Mesenchymal stem cell (in vitro differentiated cells and primary cell): ENCODE data around the gene AUTS2.

Source experiments
- DNase-seq: peaks from one replicate; pipeline ENCODE4 v3.0.0-alpha.2; 2013
- H2AFZ ChIP-seq: one replicate; pipeline ENCODE4 v1.6.1; 2013; ENCODE audit warnings: low read depth, mild to moderate bottlenecking, control low read depth, inconsistent platforms, low read length, moderate library complexity
- H2AK5ac ChIP-seq: 2 replicates; pipeline ENCODE4 v1.6.1; 2013; ENCODE audit warnings: low read length, moderate library complexity, mild to moderate bottlenecking, inconsistent platforms; ENCODE audit not compliant: severe bottlenecking
- H2BK120ac ChIP-seq: one replicate; pipeline ENCODE4 v1.6.1; 2013; ENCODE audit warnings: low read depth, mild to moderate bottlenecking, inconsistent platforms, low read length, moderate library complexity
- H2BK12ac ChIP-seq, 2 experiments: one replicate each; pipeline ENCODE4 v1.6.1; 2013; ENCODE audit warnings: inconsistent platforms in 2 of 2, low read length in 2 of 2, mild to moderate bottlenecking in 2 of 2, moderate library complexity in 2 of 2, control low read depth in 1 of 2
- H2BK15ac ChIP-seq: one replicate; pipeline ENCODE4 v1.6.1; 2013; ENCODE audit warnings: mild to moderate bottlenecking, low read depth, inconsistent platforms; ENCODE audit not compliant: poor library complexity, severe bottlenecking
- H2BK5ac ChIP-seq: 2 replicates; pipeline ENCODE4 v1.6.1; 2013; ENCODE audit warnings: low read depth, mild to moderate bottlenecking, low read length, control low read depth, inconsistent platforms; ENCODE audit not compliant: poor library complexity, severe bottlenecking
- H3K14ac ChIP-seq, 2 experiments: one replicate each; pipeline ENCODE4 v1.6.1; 2013; ENCODE audit warnings: inconsistent platforms in 2 of 2, low read length in 2 of 2, control low read depth in 1 of 2, mild to moderate bottlenecking in 1 of 2, moderate library complexity in 1 of 2
- H3K18ac ChIP-seq, 2 experiments: one replicate each; pipeline ENCODE4 v1.6.1; 2013; ENCODE audit warnings: inconsistent platforms in 2 of 2, low read length in 2 of 2, control low read depth in 1 of 2, low read depth in 1 of 2, mild to moderate bottlenecking in 1 of 2
- H3K23ac ChIP-seq, 2 experiments: one replicate each; pipeline ENCODE4 v1.6.1; 2013; ENCODE audit warnings: inconsistent platforms in 2 of 2, low read length in 2 of 2, mild to moderate bottlenecking in 2 of 2, moderate library complexity in 2 of 2, control low read depth in 1 of 2
- H3K27ac ChIP-seq: 2 replicates; pipeline ENCODE4 v1.5.1; 2013; ENCODE audit warnings: mild to moderate bottlenecking, moderate library complexity, low read length, control low read depth, inconsistent platforms; ENCODE audit not compliant: poor library complexity, severe bottlenecking
- H3K27me3 ChIP-seq, 2 experiments: 2 replicates each; pipeline versions ENCODE4 v1.6.1 to v1.7.0; 2013; ENCODE audit warnings: low read length in 2 of 2, mild to moderate bottlenecking in 2 of 2, moderate library complexity in 2 of 2, control low read depth in 1 of 2, inconsistent platforms in 1 of 2; ENCODE audit not compliant: control insufficient read depth in 1 of 2, insufficient read depth in 1 of 2
- H3K36me3 ChIP-seq, 2 experiments: 2 replicates each; pipeline versions ENCODE4 v1.6.1 to v1.7.0; 2013; ENCODE audit warnings: low read length in 2 of 2, control low read depth in 1 of 2, inconsistent platforms in 1 of 2, low read depth in 1 of 2, mild to moderate bottlenecking in 1 of 2; ENCODE audit not compliant: insufficient read depth in 2 of 2, control insufficient read depth in 1 of 2
- H3K4ac ChIP-seq, 2 experiments: one replicate each; pipeline ENCODE4 v1.6.1; 2013; ENCODE audit warnings: inconsistent platforms in 2 of 2, low read length in 2 of 2, mild to moderate bottlenecking in 2 of 2, moderate library complexity in 2 of 2, control low read depth in 1 of 2, low read depth in 1 of 2
- H3K4me1 ChIP-seq: 2 replicates; pipeline ENCODE4 v1.6.1; 2013; ENCODE audit warnings: low read depth, low read length, control low read depth; ENCODE audit not compliant: control insufficient read depth, insufficient read depth
- H3K4me2 ChIP-seq: 2 replicates; pipeline ENCODE4 v1.6.1; 2013; ENCODE audit warnings: low read length, mild to moderate bottlenecking, inconsistent platforms; ENCODE audit not compliant: poor library complexity, severe bottlenecking
- H3K4me3 ChIP-seq, 2 experiments: 2 replicates each; pipeline versions ENCODE4 v1.5.1 to v1.7.0; 2013; ENCODE audit warnings: low read length in 2 of 2, mild to moderate bottlenecking in 2 of 2, control low read depth in 1 of 2, low read depth in 1 of 2; ENCODE audit not compliant: insufficient read depth in 1 of 2
- H3K79me1 ChIP-seq: replicated peaks from 2 replicates; pipeline ENCODE4 v1.6.1; 2013; ENCODE audit warnings: mild to moderate bottlenecking, control low read depth, low read length, inconsistent platforms; ENCODE audit not compliant: poor library complexity, severe bottlenecking
- H3K9ac ChIP-seq: 2 replicates; pipeline ENCODE4 v1.7.0; 2013; ENCODE audit warnings: mild to moderate bottlenecking, low read length, moderate library complexity
- H3K9me3 ChIP-seq: 2 replicates; pipeline ENCODE4 v1.7.0; 2013; ENCODE audit warnings: mild to moderate bottlenecking, low read length; ENCODE audit not compliant: control insufficient read depth
- H4K8ac ChIP-seq: one replicate; pipeline ENCODE4 v1.6.1; 2013; ENCODE audit warnings: inconsistent platforms, mild to moderate bottlenecking, low read length, moderate library complexity
- H4K91ac ChIP-seq: one replicate; pipeline ENCODE4 v1.6.1; 2013; ENCODE audit warnings: mild to moderate bottlenecking, low read length, inconsistent platforms
- WGBS: methylation state at CpG from one replicate; pipeline ENCODE4 v1.1.7; 2013; ENCODE audit warnings: mixed read lengths; 5-methylcytosine and 5-hydroxymethylcytosine counted together

The AUTS2 gene

GRCh38 chr7:70645279-70645678 is 1047.0 kb downstream of the AUTS2 start:
- H3K18ac ChIP-seq, result no peak overlapping the region
- no peak overlapping the region for H3K27ac ChIP-seq
- H3K23ac ChIP-seq, result no peak overlapping the region
- no peak overlapping the region for H2BK12ac ChIP-seq
- DNase-seq, result no peak
- peaks cover 11% of the 10 kb centered on the region for H3K4me1 ChIP-seq
- no peak overlapping the region for H2BK15ac ChIP-seq
- no peaks in the 10 kb centered on the region for H3K27me3 ChIP-seq
- no peak overlapping the region for H2AFZ ChIP-seq
- no peak overlapping the region for H3K4me3 ChIP-seq
- H3K9me3 ChIP-seq, result no peaks in the 10 kb centered on the region
- 85% methylated on average over 7 of the region's 8 CpGs for WGBS
- H2AK5ac ChIP-seq, result no peak overlapping the region
- H4K91ac ChIP-seq, result no peak overlapping the region
- no peaks in the 10 kb centered on the region for H3K79me1 ChIP-seq
- no peak overlapping the region for H3K14ac ChIP-seq
- no peaks in the 10 kb centered on the region for H3K36me3 ChIP-seq
- no peak overlapping the region for H2BK120ac ChIP-seq
- no peak overlapping the region for H2BK5ac ChIP-seq
- H3K9ac ChIP-seq, result no peak overlapping the region
- H3K4me2 ChIP-seq, result no peak overlapping the region
- H4K8ac ChIP-seq, result no peak overlapping the region
- H3K4ac ChIP-seq, result no peak overlapping the region

DNA sequence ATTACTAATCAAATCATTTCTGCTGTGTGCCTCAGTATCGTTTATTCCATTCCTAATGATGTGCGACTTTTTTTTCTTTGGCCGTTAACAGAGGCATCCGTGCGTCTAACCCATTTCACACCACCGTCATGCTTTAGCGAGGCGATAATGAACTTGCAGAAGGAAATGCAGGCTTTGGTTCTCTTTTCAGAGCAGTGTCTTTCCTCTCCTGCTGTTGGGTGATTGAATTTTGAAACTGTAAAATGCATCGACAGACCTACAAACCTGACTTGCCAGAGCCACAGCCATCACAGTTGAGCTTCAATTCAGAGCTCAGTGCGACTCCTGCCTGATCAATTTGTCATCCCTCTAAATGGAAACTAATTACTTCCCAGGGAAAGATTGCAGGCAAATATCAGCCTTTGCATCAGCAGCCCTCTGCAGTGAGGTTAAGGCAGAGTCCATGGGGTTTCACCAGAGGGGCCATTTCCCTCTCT is 1047.6 kb downstream of the AUTS2 start:
- H3K27me3 ChIP-seq, result no peaks in the 10 kb centered on the region
- H2AFZ ChIP-seq, result no peak overlapping the region
- no peak overlapping the region for H2BK5ac ChIP-seq
- no peak overlapping the region for H3K23ac ChIP-seq
- no peak overlapping the region for H3K4me3 ChIP-seq
- no peak overlapping the region for H2BK15ac ChIP-seq
- WGBS, result 68% methylated on average over 10 of the region's 10 CpGs
- no peak overlapping the region for H3K14ac ChIP-seq
- no peak overlapping the region for H3K4ac ChIP-seq
- no peak overlapping the region for H3K18ac ChIP-seq
- peaks cover 6% of the 10 kb centered on the region for H3K4me1 ChIP-seq
- H3K9me3 ChIP-seq, result no peaks in the 10 kb centered on the region
- no peak overlapping the region for H2BK120ac ChIP-seq
- DNase-seq, result no peak
- H3K27ac ChIP-seq, result no peak overlapping the region
- H3K9ac ChIP-seq, result no peak overlapping the region
- no peak overlapping the region for H2AK5ac ChIP-seq
- no peak overlapping the region for H2BK12ac ChIP-seq
- H3K4me2 ChIP-seq, result no peak overlapping the region
- H3K36me3 ChIP-seq, result no peaks in the 10 kb centered on the region
- no peak overlapping the region for H4K8ac ChIP-seq
- no peaks in the 10 kb centered on the region for H3K79me1 ChIP-seq
- no peak overlapping the region for H4K91ac ChIP-seq

GRCh38 chr7:70646536-70647248 is 1048.4 kb downstream of the AUTS2 start:
- H2BK120ac ChIP-seq, result no peak overlapping the region
- H3K4ac ChIP-seq, result no peak overlapping the region
- H3K9me3 ChIP-seq, result no peaks in the 10 kb centered on the region
- no peak overlapping the region for H2AK5ac ChIP-seq
- H2AFZ ChIP-seq, result no peak overlapping the region
- no peak overlapping the region for H3K9ac ChIP-seq
- no peak overlapping the region for H3K4me3 ChIP-seq
- 88% methylated on average over 14 of the region's 14 CpGs for WGBS
- no peak overlapping the region for H4K91ac ChIP-seq
- no peaks in the 10 kb centered on the region for H3K79me1 ChIP-seq
- H2BK15ac ChIP-seq, result no peak overlapping the region
- no peak overlapping the region for H3K27ac ChIP-seq
- no peak overlapping the region for H3K18ac ChIP-seq
- H3K4me2 ChIP-seq, result no peak overlapping the region
- H3K27me3 ChIP-seq, result no peaks in the 10 kb centered on the region
- no peak overlapping the region for H4K8ac ChIP-seq
- H3K23ac ChIP-seq, result no peak overlapping the region
- H3K14ac ChIP-seq, result no peak overlapping the region
- H3K4me1 ChIP-seq, result peaks cover 6% of the 10 kb centered on the region
- no peak for DNase-seq
- H2BK12ac ChIP-seq, result no peak overlapping the region
- H3K36me3 ChIP-seq, result no peaks in the 10 kb centered on the region
- H2BK5ac ChIP-seq, result no peak overlapping the region

GRCh38 chr7:70647801-70648498 is 1049.7 kb downstream of the AUTS2 start:
- H3K14ac ChIP-seq, result no peak overlapping the region
- no peaks in the 10 kb centered on the region for H3K9me3 ChIP-seq
- no peak overlapping the region for H2BK120ac ChIP-seq
- H3K23ac ChIP-seq, result no peak overlapping the region
- H3K36me3 ChIP-seq, result no peaks in the 10 kb centered on the region
- no peak overlapping the region for H2AFZ ChIP-seq
- no peak overlapping the region for H2BK15ac ChIP-seq
- H3K18ac ChIP-seq, result no peak overlapping the region
- H3K9ac ChIP-seq, result no peak overlapping the region
- no peak overlapping the region for H3K4ac ChIP-seq
- H2AK5ac ChIP-seq, result no peak overlapping the region
- no peak overlapping the region for H2BK5ac ChIP-seq
- no peaks in the 10 kb centered on the region for H3K27me3 ChIP-seq
- H2BK12ac ChIP-seq, result no peak overlapping the region
- H4K8ac ChIP-seq, result no peak overlapping the region
- no peak overlapping the region for H3K4me2 ChIP-seq
- peaks cover 6% of the 10 kb centered on the region for H3K4me1 ChIP-seq
- peak; percentile 31 for DNase-seq
- H4K91ac ChIP-seq, result no peak overlapping the region
- WGBS, result 68% methylated on average over 6 of the region's 9 CpGs
- H3K27ac ChIP-seq, result no peak overlapping the region
- no peaks in the 10 kb centered on the region for H3K79me1 ChIP-seq
- no peak overlapping the region for H3K4me3 ChIP-seq
